GM12801 (cell line): ENCODE measurements around the gene CSRNP3.

Source experiments
- CTCF ChIP-seq: IDR thresholded peaks from one replicate; pipeline ENCODE4 v1.5.1; 2011; ENCODE audit warnings: control low read depth; ENCODE audit not compliant: insufficient read length; ENCODE audit errors: extremely low read depth

CSRNP3 gene

GRCh38 chr2:165432234-165432966 is 37.1 kb upstream of the CSRNP3 start:
- TF ChIP-seq CTCF, result no peak

GRCh38 chr2:165434865-165435496 is 34.5 kb upstream of the CSRNP3 start:
- TF ChIP-seq CTCF, result no peak

DNA sequence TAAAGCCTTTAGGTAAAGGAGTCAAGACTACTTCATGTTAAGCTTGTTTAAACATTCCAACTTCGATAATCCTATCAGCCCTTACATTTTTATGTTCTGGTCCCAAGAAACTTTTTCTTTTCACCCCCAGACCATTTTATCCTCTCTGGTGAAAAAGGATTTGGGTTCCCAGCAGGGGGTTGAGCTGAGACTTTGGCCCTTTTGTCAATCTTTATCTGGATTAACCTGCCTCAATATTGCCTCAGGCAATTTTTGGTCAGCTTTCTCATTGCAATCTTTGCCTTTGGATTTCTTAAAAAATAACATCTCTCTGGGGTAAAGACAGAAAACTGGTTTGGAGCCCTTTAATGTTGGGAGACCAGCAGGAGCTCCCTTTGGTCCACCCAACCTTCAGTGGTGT is 33.9 kb upstream of the CSRNP3 start:
- no peak for TF ChIP-seq CTCF

GRCh38 chr2:165436559-165436958 is 32.9 kb upstream of the CSRNP3 start:
- no peak for TF ChIP-seq CTCF

GRCh38 chr2:165440367-165440766 is 29.1 kb upstream of the CSRNP3 start:
- no peak for TF ChIP-seq CTCF

- TF ChIP-seq CTCF, result no peak
These were observed 26.0 kb upstream of the CSRNP3 start for GRCh38 chr2:165443511-165443910.

GRCh38 chr2:165448406-165448805 is 21.1 kb upstream of the CSRNP3 start:
- no peak for TF ChIP-seq CTCF
